NT2/D1 (cell line): ENCODE data around the gene TMEM244.

Source experiments
- DNase-seq: peaks from one replicate; pipeline ENCODE4 v3.0.0-alpha.2; 2011; ENCODE audit warnings: low read depth, low spot score
- H3K27me3 ChIP-seq: 2 replicates; pipeline ENCODE4 v1.6.0; 2011; ENCODE audit warnings: mild to moderate bottlenecking; ENCODE audit not compliant: insufficient read length, insufficient read depth
- H3K36me3 ChIP-seq: 2 replicates; pipeline ENCODE4 v1.6.1; 2011; ENCODE audit warnings: mild to moderate bottlenecking, low read length, mixed read lengths; ENCODE audit not compliant: insufficient read depth, insufficient read length
- H3K4me1 ChIP-seq: 2 replicates; pipeline ENCODE4 v1.5.1; 2011; ENCODE audit not compliant: insufficient read depth, insufficient read length
- H3K4me3 ChIP-seq: 2 replicates; pipeline ENCODE4 v1.5.1; 2011; ENCODE audit warnings: low read depth; ENCODE audit not compliant: insufficient read length
- H3K9ac ChIP-seq: 2 replicates; pipeline ENCODE4 v1.6.0; 2011; ENCODE audit warnings: low read depth; ENCODE audit not compliant: insufficient read length
- H3K9me3 ChIP-seq: 2 replicates; pipeline ENCODE4 v1.5.1; 2011; ENCODE audit warnings: mild to moderate bottlenecking, low read length; ENCODE audit not compliant: insufficient read depth
- SUZ12 ChIP-seq: IDR thresholded peaks from 2 replicates; pipeline ENCODE4 v1.6.1; 2011; ENCODE audit not compliant: insufficient read length, insufficient read depth; ENCODE audit errors: extremely low read depth
- YY1 ChIP-seq: IDR thresholded peaks from 2 replicates; pipeline ENCODE4 v1.6.1; 2011; ENCODE audit not compliant: insufficient read length, insufficient read depth
- ZNF274 ChIP-seq: IDR thresholded peaks from 2 replicates; pipeline ENCODE4 v1.6.1; 2011; ENCODE audit warnings: mild to moderate bottlenecking, low read depth, low read length

The TMEM244 gene

DNA sequence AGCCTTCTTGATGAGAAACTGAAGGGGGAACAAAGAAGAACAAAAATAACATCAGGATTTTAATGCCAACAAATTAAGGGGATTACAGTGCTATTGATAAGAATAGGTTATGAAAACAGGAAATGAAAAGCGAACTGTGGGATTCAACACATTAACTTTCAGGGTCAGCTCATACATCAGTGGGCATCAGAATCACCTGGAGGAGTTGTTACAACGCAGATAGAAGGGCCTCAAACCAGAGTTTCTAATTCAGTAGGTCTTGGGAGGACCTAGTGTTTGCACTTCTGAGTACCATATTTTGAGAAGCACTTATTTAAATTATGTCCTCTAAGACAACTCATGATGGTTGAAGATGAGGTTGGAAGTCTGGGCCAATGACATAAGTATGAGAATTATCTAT, 5.6 kb upstream of the TMEM244 start:
- DNase-seq: no peak
- Histone ChIP-seq H3K4me1 (no peaks in the 10 kb centered on the region), H3K27me3 (no peaks in the 10 kb centered on the region), H3K4me3 (no peak overlapping the region), H3K9ac (no peak overlapping the region), H3K9me3 (peaks cover 11% of the 10 kb centered on the region), H3K36me3 (no peaks in the 10 kb centered on the region)
- TF ChIP-seq ZNF274 (no peak), SUZ12 (no peak), YY1 (no peak)

DNA sequence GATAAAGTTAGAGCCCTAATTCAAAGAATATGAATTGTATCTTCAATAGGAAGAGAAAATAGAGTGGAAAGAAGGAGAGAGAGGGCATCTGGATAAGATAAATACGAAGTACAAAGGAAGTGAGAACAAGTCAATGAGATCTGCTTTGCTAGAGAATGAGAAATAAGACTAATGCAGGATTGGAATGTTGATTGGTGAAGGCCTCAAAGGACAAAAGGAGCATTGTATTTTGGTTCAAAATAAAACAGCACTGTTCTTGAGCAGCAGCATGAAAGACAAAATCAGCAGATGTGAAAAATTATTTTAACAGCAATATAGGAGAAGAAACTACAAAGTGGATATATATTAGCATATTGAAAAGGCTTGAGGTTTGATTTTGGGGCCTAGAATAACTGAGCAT, 5.1 kb upstream of the TMEM244 start:
- no peak for TF ChIP-seq ZNF274
- no peak for TF ChIP-seq YY1
- no peak for TF ChIP-seq SUZ12
- H3K4me3 ChIP-seq: no peak overlapping the region
- H3K36me3 ChIP-seq: no peaks in the 10 kb centered on the region
- no peaks in the 10 kb centered on the region for H3K27me3 ChIP-seq
- H3K4me1 ChIP-seq: no peaks in the 10 kb centered on the region
- H3K9ac ChIP-seq: no peak overlapping the region
- H3K9me3 ChIP-seq: peaks cover 11% of the 10 kb centered on the region
- no peak for DNase-seq

DNA sequence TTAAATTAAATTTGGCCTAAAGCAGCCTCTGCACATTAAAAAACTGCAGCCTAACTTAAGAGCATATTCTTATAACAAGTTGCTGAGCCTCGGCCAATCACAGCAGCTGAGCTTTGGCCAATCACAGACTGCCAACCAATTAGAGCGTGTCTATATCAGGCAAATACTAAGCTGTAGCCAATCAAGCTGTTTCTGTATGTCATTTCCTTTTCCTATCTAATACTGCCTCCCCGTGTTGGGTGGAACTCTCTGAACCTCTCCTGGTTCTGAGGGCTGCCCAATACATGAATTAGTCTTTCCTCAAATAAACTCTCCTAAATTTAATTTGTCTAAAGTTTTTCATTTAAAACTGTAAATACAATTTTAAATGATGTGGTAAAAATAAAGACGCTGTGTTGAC, 3.9 kb upstream of the TMEM244 start:
- Histone ChIP-seq H3K9me3 (peaks cover 11% of the 10 kb centered on the region), H3K27me3 (no peaks in the 10 kb centered on the region), H3K4me1 (no peaks in the 10 kb centered on the region), H3K4me3 (no peak overlapping the region), H3K36me3 (no peaks in the 10 kb centered on the region), H3K9ac (no peak overlapping the region)
- no peak for TF ChIP-seq ZNF274
- no peak for TF ChIP-seq YY1
- TF ChIP-seq SUZ12: no peak
- no peak for DNase-seq

DNA sequence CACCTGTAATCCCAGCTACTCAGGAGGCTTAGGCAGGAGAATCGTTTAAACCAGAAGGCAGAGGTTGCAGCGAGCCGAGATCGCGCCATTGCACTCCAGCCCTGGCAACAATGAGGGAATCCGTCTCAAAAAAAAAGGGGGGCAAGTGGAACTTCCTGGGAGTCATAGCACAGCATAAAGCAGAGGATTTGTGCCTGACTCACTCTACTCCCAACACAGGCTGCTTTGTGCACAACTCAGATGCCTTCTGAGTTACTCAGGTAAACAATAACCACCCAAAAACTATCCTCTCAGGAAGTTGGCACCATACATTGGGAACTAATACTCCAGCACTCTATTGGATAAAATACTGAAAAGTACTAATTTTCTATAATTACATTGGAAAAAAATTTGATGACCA, 2.5 kb upstream of the TMEM244 start:
- peaks cover 11% of the 10 kb centered on the region for H3K9me3 ChIP-seq
- no peak for DNase-seq
- no peaks in the 10 kb centered on the region for H3K4me1 ChIP-seq
- no peak overlapping the region for H3K9ac ChIP-seq
- no peaks in the 10 kb centered on the region for H3K27me3 ChIP-seq
- no peak overlapping the region for H3K4me3 ChIP-seq
- H3K36me3 ChIP-seq: no peaks in the 10 kb centered on the region
- TF ChIP-seq ZNF274 (no peak), SUZ12 (no peak), YY1 (no peak)

DNA sequence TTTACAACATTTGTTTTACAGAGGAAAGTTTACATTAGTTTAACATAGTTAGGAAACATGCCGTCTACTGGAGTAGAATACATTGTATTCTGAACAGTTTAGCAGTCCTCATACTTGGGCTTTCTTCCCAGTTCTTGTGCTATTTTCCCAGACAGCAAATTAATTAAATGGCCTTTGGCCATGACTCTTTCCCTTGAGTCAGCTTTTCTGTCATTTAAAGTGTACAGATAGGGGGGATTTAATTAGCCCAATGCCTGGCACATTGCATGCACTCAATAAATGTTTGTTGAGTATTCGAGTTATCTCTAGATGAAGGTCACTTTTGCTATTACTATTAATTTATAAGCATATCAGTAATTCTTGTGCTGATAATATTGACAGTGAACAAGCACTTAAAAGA, 1.6 kb downstream of the TMEM244 start:
- Histone ChIP-seq H3K9ac (no peak overlapping the region), H3K27me3 (no peaks in the 10 kb centered on the region), H3K4me3 (no peak overlapping the region), H3K9me3 (no peaks in the 10 kb centered on the region), H3K36me3 (no peaks in the 10 kb centered on the region), H3K4me1 (no peaks in the 10 kb centered on the region)
- TF ChIP-seq ZNF274 (no peak), YY1 (no peak), SUZ12 (no peak)
- no peak for DNase-seq

DNA sequence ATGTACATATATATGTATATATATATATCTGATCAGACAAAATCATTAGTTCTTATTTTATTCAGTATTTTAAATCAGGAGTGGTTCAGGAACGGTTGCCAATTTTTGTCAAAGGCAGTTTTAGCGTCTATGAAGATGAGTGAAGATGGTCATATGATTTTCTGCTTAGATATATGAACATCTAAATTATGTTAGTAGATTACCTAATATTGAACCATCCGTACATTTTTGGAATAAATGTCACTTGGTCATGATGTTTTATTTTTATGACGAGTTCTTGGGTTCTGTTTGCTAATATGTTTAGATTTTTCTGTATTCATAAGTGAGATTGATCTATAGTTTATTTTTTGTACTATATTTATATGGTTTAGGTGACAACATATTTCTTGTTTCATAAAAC, 3.3 kb downstream of the TMEM244 start:
- H3K4me1 ChIP-seq: no peaks in the 10 kb centered on the region
- TF ChIP-seq YY1: no peak
- no peak for TF ChIP-seq SUZ12
- TF ChIP-seq ZNF274: no peak
- DNase-seq: no peak
- no peaks in the 10 kb centered on the region for H3K9me3 ChIP-seq
- no peak overlapping the region for H3K9ac ChIP-seq
- no peak overlapping the region for H3K4me3 ChIP-seq
- no peaks in the 10 kb centered on the region for H3K36me3 ChIP-seq
- H3K27me3 ChIP-seq: no peaks in the 10 kb centered on the region

DNA sequence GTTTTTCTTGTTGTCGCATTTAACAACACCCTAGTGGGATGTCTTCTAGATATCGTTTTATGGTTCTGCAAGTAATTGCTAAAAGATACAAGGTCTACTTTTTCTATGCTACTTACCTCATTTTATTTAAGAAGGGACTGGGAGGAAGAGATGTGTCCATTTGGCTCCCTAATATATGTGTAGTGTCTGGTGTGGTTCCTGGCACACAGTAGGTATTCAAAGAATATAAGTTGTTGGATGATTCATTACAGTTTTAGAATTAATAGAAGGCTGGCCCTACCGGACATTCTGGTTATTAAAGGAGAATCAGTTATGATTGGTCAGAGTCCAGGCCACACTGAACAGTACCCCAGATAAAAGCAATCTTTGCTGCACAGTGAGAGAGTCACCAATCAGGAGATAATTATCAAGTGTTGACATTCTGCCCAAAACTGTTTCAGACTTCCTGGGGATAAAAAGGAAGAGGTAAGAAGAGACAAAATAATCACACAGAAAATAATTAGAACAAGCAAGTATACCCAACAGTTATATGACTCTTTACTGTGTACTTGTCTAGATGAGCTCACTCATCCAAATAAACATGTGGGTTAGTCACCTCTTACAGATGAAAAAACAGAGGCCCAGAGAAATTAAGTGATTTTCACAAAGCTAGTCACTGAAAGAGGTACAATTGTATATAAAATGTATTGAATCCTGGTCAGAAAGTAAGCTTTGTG, 7.0 kb downstream of the TMEM244 start:
- Histone ChIP-seq H3K36me3 (no peaks in the 10 kb centered on the region), H3K27me3 (no peaks in the 10 kb centered on the region), H3K9ac (no peak overlapping the region), H3K4me3 (no peak overlapping the region), H3K9me3 (no peaks in the 10 kb centered on the region), H3K4me1 (no peaks in the 10 kb centered on the region)
- no peak for TF ChIP-seq ZNF274
- TF ChIP-seq YY1: no peak
- no peak for TF ChIP-seq SUZ12
- DNase-seq: no peak
